ENCODE data around the gene FASTK. TPM values are rescaled to one million over a fixed set of nuclear protein-coding genes. Genes with fewer than 3 reads are reported as not detected.
A peak's percentile ranks its signal among the peaks of the same experiment; 100 is the strongest.

The FASTK gene
- total RNA-seq, 4 donors from 2014 or later, result 43.0 to 83.6 (median 75.9) TPM

- peak overlapping the region in 3 of 4 donors; percentile 96 to 99 (median 97) for H3K27ac ChIP-seq
- peak overlapping the region in 2 of 4 donors; percentile 76 to 87 for H3K4me3 ChIP-seq
- H3K27me3 ChIP-seq, result no peaks in the 10 kb centered on the region
- peaks cover 10 to 45% (median 25%) of the 10 kb centered on the region in 3 donors for H3K36me3 ChIP-seq
- peaks cover 42 to 66% (median 58%) of the 10 kb centered on the region in 3 donors for H3K4me1 ChIP-seq
- TF ChIP-seq, protein P1, sequence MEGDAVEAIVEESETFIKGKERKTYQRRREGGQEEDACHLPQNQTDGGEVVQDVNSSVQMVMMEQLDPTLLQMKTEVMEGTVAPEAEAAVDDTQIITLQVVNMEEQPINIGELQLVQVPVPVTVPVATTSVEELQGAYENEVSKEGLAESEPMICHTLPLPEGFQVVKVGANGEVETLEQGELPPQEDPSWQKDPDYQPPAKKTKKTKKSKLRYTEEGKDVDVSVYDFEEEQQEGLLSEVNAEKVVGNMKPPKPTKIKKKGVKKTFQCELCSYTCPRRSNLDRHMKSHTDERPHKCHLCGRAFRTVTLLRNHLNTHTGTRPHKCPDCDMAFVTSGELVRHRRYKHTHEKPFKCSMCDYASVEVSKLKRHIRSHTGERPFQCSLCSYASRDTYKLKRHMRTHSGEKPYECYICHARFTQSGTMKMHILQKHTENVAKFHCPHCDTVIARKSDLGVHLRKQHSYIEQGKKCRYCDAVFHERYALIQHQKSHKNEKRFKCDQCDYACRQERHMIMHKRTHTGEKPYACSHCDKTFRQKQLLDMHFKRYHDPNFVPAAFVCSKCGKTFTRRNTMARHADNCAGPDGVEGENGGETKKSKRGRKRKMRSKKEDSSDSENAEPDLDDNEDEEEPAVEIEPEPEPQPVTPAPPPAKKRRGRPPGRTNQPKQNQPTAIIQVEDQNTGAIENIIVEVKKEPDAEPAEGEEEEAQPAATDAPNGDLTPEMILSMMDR (IDR thresholded peaks at IDR 0.05), result no peak
- TF ChIP-seq POLR2A (IDR thresholded peaks at IDR 0.05), result no peak
- intact Hi-C loops (cut with DNase I), result no loop called here
- no peak for DNase-seq
- no peaks in the 10 kb centered on the region for H3K9me3 ChIP-seq
- 62 to 63% methylated on average over 20 to 23 of the region's 33 CpGs for WGBS, 2 donors
These were observed 19.1 kb downstream of the FASTK start for GRCh38 chr7:151061213-151062110.

GRCh38 chr7:151060416-151061212, 20.0 kb downstream of the FASTK start:
- no peaks in the 10 kb centered on the region for H3K27me3 ChIP-seq
- H3K9me3 ChIP-seq, result no peaks in the 10 kb centered on the region
- no peak for DNase-seq
- 14 to 18% methylated on average over 3 to 7 of the region's 21 CpGs for WGBS, 2 donors
- H3K4me3 ChIP-seq, result peak overlapping the region; percentile 56 to 87 (median 82)
- TF ChIP-seq POLR2A (IDR thresholded peaks at IDR 0.05), result no peak
- TF ChIP-seq, protein P1 (IDR thresholded peaks at IDR 0.05), result no peak
- intact Hi-C loops (cut with DNase I), result no loop called here
- H3K27ac ChIP-seq, result peak overlapping the region; percentile 85 to 99 (median 96)
- peaks cover 10 to 37% (median 18%) of the 10 kb centered on the region in 3 donors for H3K36me3 ChIP-seq
- H3K4me1 ChIP-seq, result peaks cover 42 to 68% (median 60%) of the 10 kb centered on the region in 3 donors

GRCh38 chr7:151060113-151060415, 20.5 kb downstream of the FASTK start:
- intact Hi-C loops (cut with DNase I), result no loop called here
- Histone ChIP-seq H3K27me3 (no peaks in the 10 kb centered on the region), H3K4me3 (peak overlapping the region; percentile 56 to 87 (median 82)), H3K36me3 (peaks cover 8 to 31% (median 12%) of the 10 kb centered on the region in 3 donors), H3K9me3 (no peaks in the 10 kb centered on the region), H3K4me1 (peaks cover 42 to 68% (median 60%) of the 10 kb centered on the region in 3 donors), H3K27ac (peak overlapping the region; percentile 85 to 99 (median 96))
- DNase-seq, result no peak
- no peak for TF ChIP-seq POLR2A (IDR thresholded peaks at IDR 0.05)
- TF ChIP-seq, protein P1 (IDR thresholded peaks at IDR 0.05), result no peak
- WGBS, 2 donors, result 0 to 1% methylated on average over 9 to 10 of the region's 17 CpGs

GRCh38 chr7:151059367-151060112, 21.1 kb downstream of the FASTK start, which contains the start of gene SLC4A2:
Gene SLC4A2, plus strand, starts transcription at chr7:151059589. Its CDS starts 2,399 bp downstream, at chr7:151061988.
- Histone ChIP-seq H3K27ac (peak within 1 kb of the TSS; percentile 85 to 99 (median 96)), H3K9me3 (no peaks in the 10 kb centered on the region), H3K27me3 (no peaks in the 10 kb centered on the region), H3K4me1 (peaks cover 42 to 68% (median 60%) of the 10 kb centered on the region in 3 donors), H3K36me3 (peaks cover 2 to 28% (median 7%) of the 10 kb centered on the region in 3 donors), H3K4me3 (peak within 1 kb of the TSS; percentile 56 to 87 (median 82))
- intact Hi-C loops (cut with DNase I), result no loop called here
- peak in 2 of 4 donors; percentile 33 to 66 for TF ChIP-seq POLR2A (IDR thresholded peaks at IDR 0.05)
- TF ChIP-seq, protein P1 (IDR thresholded peaks at IDR 0.05), result peak in 5 of 6 experiments; percentile 24 to 39 (median 34)
- peak; percentile 46 for DNase-seq
- 0% methylated on average over 13 to 24 of the region's 75 CpGs for WGBS, 2 donors
